ENCODE measurements around the gene PLCD3. TPM values are rescaled to one million over a fixed set of nuclear protein-coding genes. Genes with fewer than 3 reads are reported as not detected.
A peak's percentile ranks its signal among the peaks of the same experiment; 100 is the strongest.

PLCD3 gene
- total RNA-seq, 4 donors from 2014 or later: 38.6 to 186 (median 75.1) TPM

- in situ Hi-C loops (cut with MboI; ENCODE audit: low sequenced_read_pairs in 4 of 4) (no loop called here), intact Hi-C loops (cut with DNase I; ENCODE audit: low total_unique reads) (no loop called here)
- TF ChIP-seq POLR2A (IDR thresholded peaks at IDR 0.05) (no peak), CTCF (IDR thresholded peaks at IDR 0.05 in 4 of 5, conservative IDR thresholded peaks at IDR 0.05 in 1 of 5) (no peak)
- Histone ChIP-seq H3K4me3 (no peak overlapping the region), H3K4me1 (peaks cover 38 to 48% of the 10 kb centered on the region in 2 donors), H3K9me3 (no peaks in the 10 kb centered on the region), H3K27me3 (no peaks in the 10 kb centered on the region), H3K36me3 (peaks cover 9 to 92% of the 10 kb centered on the region in 2 donors), H3K27ac (peak overlapping the region; percentile 88 to 97 (median 96))
- no peak for ATAC-seq
- DNase-seq: no peak
These were observed 45.9 kb downstream of the PLCD3 start for GRCh38 chr17:45086391-45086790.

GRCh38 chr17:45081047-45081703, 51.1 kb downstream of the PLCD3 start:
- DNase-seq (no peak), ATAC-seq (no peak)
- H3K4me1 ChIP-seq: peaks cover 12 to 16% of the 10 kb centered on the region in 2 donors
- no peak for TF ChIP-seq CTCF (IDR thresholded peaks at IDR 0.05 in 4 of 5, conservative IDR thresholded peaks at IDR 0.05 in 1 of 5)
- no peak for TF ChIP-seq POLR2A (IDR thresholded peaks at IDR 0.05)
- intact Hi-C loops (cut with DNase I; ENCODE audit: low total_unique reads): no loop called here
- no peak overlapping the region for H3K4me3 ChIP-seq
- in situ Hi-C loops (cut with MboI; ENCODE audit: low sequenced_read_pairs in 4 of 4): no loop called here
- peaks cover 9 to 55% of the 10 kb centered on the region in 2 donors for H3K36me3 ChIP-seq
- H3K27me3 ChIP-seq: no peaks in the 10 kb centered on the region
- no peaks in the 10 kb centered on the region for H3K9me3 ChIP-seq
- H3K27ac ChIP-seq: peak overlapping the region; percentile 1 to 52 (median 39)

GRCh38 chr17:45077643-45078042, 54.7 kb downstream of the PLCD3 start:
- DNase-seq (no peak), ATAC-seq (no peak)
- intact Hi-C loops (cut with DNase I; ENCODE audit: low total_unique reads): no loop called here
- no peak overlapping the region for H3K4me3 ChIP-seq
- no peaks in the 10 kb centered on the region for H3K27me3 ChIP-seq
- H3K4me1 ChIP-seq: peaks cover 15 to 27% of the 10 kb centered on the region in 2 donors
- H3K27ac ChIP-seq: peak overlapping the region; percentile 20 to 67 (median 50)
- TF ChIP-seq POLR2A (IDR thresholded peaks at IDR 0.05) (no peak), CTCF (IDR thresholded peaks at IDR 0.05 in 4 of 5, conservative IDR thresholded peaks at IDR 0.05 in 1 of 5) (no peak)
- in situ Hi-C loops (cut with MboI; ENCODE audit: low sequenced_read_pairs in 4 of 4): no loop called here
- peaks cover 2 to 25% of the 10 kb centered on the region in 2 donors for H3K36me3 ChIP-seq
- H3K9me3 ChIP-seq: no peaks in the 10 kb centered on the region

- TF ChIP-seq CTCF (IDR thresholded peaks at IDR 0.05 in 4 of 5, conservative IDR thresholded peaks at IDR 0.05 in 1 of 5) (no peak), POLR2A (IDR thresholded peaks at IDR 0.05) (no peak)
These were observed 58.8 kb downstream of the PLCD3 start for GRCh38 chr17:45073414-45074070.

More at GRCh38 chr17:45073414-45074070, 58.8 kb downstream of the PLCD3 start:
- intact Hi-C loops (cut with DNase I; ENCODE audit: low total_unique reads) (no loop called here), in situ Hi-C loops (cut with MboI; ENCODE audit: low sequenced_read_pairs in 4 of 4) (loop anchor here in 1 of 4 donors (25.0 kb wide), 1 partner anchor 89 kb away; the partner anchor contains the start of gene HEXIM2)
- peak overlapping the region in 3 of 4 donors; percentile 2 to 43 (median 3) for H3K27ac ChIP-seq
- peak; percentile 31 to 55 for ATAC-seq
- no peaks in the 10 kb centered on the region for H3K27me3 ChIP-seq
- peaks cover 0 to 13% of the 10 kb centered on the region in 2 donors for H3K36me3 ChIP-seq
- no peak overlapping the region for H3K4me3 ChIP-seq
- H3K9me3 ChIP-seq: no peaks in the 10 kb centered on the region
- H3K4me1 ChIP-seq: peaks cover 10 to 20% of the 10 kb centered on the region in 2 donors
- no peak for DNase-seq

Measured in gastrocnemius medialis (tissue), 4 donors.